Activated CD4-positive, CD25-positive, alpha-beta regulatory T cell treated with anti-CD3 and anti-CD28 coated beads, Interleukin-2, amount 50 U/mL, for 24 hours (primary cell): ENCODE results near the gene CLTA.

Experiments used
- ATAC-seq, 2 donors: fragments of 150-1000 bp; cut with Tn5 transposase; one replicate each; pipeline ENCODE4 v1.10.0; 2021; ENCODE audit warnings: mild to moderate bottlenecking in 1 of 2, moderate library complexity in 1 of 2

The CLTA gene

DNA sequence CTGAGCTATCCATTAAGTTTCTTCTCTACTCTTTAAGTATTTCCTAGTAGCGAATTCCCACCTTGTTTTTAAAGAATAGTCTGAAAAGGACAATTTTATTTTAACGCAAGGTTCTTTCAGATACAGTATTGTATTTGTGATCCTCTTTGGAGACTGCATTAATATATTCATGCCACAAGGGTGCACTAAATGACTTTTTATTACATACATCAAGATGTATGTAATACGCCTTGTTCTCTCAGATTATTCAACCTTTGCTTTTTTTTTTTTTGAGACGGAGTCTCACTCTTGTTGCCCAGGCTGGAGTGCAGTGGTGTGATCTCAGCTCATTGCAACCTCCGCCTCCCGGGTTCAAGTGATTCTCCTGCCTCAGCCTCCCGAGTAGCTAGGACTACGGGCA lies 57.3 kb downstream of the CLTA start:
- ATAC-seq, result peak; percentile 55 to 75

DNA sequence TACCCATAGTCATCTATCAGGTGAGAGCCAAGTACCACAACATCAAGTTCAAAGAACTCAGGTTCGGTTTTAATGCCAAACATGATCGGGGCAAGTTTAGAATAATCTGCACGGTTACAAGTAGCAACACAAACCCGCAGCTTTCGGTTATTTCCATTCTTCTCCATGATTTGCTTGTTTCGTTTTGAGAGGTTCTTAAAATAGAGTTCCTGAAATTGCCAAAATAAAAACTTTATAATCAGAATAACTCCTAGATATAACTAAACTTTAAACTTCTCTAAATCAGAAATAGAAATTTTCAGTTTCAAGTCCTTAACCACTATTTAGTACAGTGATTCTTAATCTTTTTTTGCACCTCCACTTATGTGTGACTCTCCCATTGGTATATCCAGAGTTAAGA lies 58.5 kb downstream of the CLTA start:
- no peak for ATAC-seq

DNA sequence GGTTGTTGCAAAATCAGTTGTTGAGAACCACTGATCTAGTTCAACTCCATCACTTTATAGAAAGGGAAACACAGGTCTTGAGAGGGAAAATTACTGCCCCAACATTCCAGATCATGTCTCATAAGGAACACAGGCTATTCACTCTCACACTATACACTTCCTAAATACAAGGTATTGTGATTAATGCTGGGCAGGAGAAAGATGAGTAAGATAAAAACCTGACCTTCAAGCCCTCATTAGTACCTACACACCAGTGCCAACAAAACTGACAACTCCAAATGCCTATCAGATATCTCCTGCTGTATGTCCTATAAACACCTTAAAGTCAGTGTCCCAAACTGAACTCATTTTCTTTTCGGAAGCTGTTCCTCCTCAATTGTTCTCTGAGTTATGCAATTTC lies 59.4 kb downstream of the CLTA start:
- no peak for ATAC-seq

DNA sequence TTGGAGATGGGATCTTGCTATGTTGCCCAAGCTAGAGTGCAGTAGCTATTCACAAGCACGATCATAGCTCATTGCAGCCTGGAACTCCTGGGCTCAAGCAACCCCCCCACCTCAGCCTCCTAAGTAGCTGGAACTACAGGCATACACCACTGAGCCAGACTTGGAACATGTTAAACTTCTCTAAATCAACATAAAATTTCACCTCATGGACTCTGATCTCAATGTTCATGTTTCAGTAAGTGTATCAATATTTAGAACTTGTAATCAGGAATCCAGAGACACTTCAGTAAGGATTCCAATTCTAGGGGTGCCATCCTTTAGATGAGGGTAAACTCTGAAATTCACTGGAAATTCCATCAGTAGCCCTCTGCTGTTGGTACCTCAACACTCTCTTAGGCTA lies 60.7 kb downstream of the CLTA start:
- no peak for ATAC-seq

DNA sequence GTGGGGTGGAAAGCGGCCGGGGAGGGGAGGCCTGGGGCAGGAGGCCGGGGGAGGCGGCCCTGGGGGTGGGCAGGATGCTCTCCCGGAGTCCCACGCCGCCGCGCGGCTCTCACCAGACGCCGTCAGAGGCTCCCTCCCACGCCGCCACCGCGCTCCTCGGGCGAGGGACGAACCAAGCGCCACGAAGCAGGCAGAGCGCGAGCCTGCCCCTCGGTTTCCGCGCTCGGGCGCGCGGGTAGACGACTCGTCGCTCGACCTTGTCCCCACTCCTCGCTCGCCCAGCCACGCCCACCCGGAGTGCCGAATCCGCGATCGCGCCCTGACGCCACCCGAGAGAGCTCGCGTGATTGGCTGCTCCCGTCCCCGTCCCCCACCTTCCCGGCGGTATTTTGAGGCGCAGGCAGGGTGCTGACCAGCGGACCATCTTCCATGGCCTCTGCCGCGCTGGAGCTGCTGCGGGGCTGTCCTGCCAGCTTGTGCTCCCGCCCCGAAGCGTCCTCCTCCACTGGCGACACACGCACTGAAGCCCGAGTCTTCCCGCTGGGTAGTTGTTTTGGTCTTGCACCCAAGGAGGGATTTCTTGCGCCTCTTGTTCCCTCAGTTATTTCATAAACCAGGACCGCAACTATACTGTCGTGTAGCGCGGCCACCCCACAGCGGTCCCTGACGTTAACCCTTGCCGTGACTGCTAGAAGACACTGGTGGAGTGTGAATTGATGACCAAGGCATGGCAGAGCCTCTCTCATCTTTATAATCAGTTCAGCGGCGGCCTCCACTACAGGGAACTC lies 67.7 kb downstream of the CLTA start, which contains the start of gene GNE:
Gene GNE, minus strand, starts transcription at position 241 of the 788 bp plus-strand sequence. CDS start 9,093 bp downstream, outside the sequence.
- ATAC-seq, result peak; percentile 88 to 91

DNA sequence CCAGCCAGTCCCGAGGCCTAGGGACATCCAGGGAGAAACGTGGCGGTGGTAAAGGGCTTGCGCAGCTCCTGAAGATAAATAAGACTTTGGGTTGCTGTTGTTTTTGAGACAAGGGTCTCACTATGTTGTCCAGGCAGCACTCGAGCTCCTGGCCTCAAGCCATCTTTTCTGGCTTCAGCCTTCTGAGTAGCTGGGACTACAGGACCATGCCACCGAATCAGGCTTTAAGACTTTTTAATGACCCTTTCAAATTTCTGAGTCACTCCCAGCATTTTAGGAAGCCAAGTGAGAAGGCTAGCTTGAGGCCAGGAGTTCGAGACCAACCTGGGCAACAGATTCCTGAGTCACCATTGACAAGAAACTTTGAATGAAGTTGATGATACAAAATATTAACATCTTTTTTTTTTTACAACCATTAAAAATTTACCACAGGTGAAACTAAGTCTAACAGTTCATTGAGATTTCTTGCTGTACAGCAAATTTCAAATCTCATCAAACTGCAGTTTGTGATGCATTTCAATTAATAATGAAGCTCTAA lies 68.3 kb downstream of the CLTA start:
- no peak for ATAC-seq
